Activated naive CD4-positive, alpha-beta T cell treated with anti-CD3 and anti-CD28 coated beads, Interleukin-2, amount 50 U/mL, for 72 hours (primary cell): ENCODE measurements around the gene SKAP2. TPM values are rescaled to one million over a fixed set of nuclear protein-coding genes. Genes with fewer than 3 reads are reported as not detected.

Experiments
- ATAC-seq, 2 donors: fragments of 150-1000 bp; cut with Tn5 transposase; 2 replicates each; pipeline ENCODE4 v1.10.0; 2021; ENCODE audit warnings: mild to moderate bottlenecking in 2 of 2, moderate library complexity in 2 of 2
- DNase-seq, 2 donors: peaks; one replicate each; pipeline ENCODE4 v3.0.0; 2021 to 2022; ENCODE audit warnings: low spot score in 2 of 2
- H3K27ac Mint-ChIP-seq, 2 donors: one replicate each; pipeline ENCODE4 v1.8.0; 2022; ENCODE audit warnings: mild to moderate bottlenecking in 2 of 2, mixed read lengths in 2 of 2
- H3K36me3 Mint-ChIP-seq, 2 donors: one replicate each; pipeline ENCODE4 v1.8.0; 2022; ENCODE audit warnings: mixed read lengths in 2 of 2
- H3K9me3 Mint-ChIP-seq, 2 donors: one replicate each; pipeline ENCODE4 v1.8.0; 2022; ENCODE audit warnings: mixed read lengths in 2 of 2
- total RNA-seq, 2 donors: library from RNA; stranded (reverse); gene quantifications; one replicate each; pipeline ENCODE4 v1.2.3, GENCODE V29; 2022

SKAP2 gene
- total RNA-seq, 2 donors from 2014 or later: 7.2 to 7.4 TPM

GRCh38 chr7:26690135-26690805, 174.1 kb downstream of the SKAP2 start:
- H3K36me3 Mint-ChIP-seq: no peaks in the 10 kb centered on the region
- H3K9me3 Mint-ChIP-seq: no peaks in the 10 kb centered on the region
- ATAC-seq: no peak
- no peak overlapping the region for H3K27ac Mint-ChIP-seq
- no peak for DNase-seq

DNA sequence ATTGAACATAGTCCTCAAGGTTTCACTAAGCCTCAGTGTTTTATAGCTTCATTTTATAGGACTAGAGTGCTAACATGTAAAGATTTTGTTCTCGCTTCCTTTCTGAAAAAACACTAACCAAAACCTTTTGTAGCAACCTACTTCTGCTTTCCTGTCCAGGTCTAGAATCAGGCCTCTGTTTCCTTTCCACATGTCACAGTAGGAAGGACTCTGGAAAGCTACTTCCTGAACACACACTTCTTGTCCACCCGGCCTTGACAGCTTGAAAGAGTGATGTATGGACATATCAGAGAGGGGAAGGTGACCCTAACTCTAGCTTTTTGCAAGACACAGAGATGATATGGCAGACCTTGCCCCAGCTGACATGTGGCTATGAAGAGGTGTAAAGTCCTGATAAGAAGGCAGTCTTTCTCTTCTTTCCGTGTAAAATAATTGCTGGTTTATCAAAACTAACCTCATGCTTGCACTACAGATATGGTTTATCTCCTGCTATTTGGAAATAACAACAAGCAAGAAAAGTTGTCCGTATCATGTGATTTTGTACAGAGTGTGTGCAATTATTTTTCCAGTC, 175.4 kb downstream of the SKAP2 start:
- DNase-seq (no peak), ATAC-seq (no peak)

DNA sequence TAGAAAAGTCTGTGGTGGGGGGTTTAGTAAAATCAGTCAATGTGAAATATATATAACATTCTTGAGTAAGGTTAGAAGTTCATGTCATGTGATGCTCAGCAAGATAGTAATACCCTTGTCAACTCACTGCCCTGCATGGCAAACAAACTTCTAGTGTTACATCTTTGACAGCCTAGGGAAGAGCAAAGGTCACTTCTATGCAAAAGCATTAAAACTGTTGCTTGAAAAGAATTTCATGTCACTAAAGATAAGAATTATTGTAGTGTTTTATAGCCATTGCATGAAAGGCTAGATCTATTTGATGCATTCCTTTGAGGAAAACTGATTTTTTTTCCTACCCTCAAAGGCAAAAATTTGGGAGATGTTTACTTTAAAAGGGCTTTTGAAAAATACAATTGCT, 176.0 kb downstream of the SKAP2 start:
- Mint-ChIP-seq H3K36me3 (no peaks in the 10 kb centered on the region), H3K27ac (no peak overlapping the region), H3K9me3 (no peaks in the 10 kb centered on the region)
- ATAC-seq (no peak), DNase-seq (no peak)

More for the DNA sequence above, 175.4 kb downstream of the SKAP2 start:
- Mint-ChIP-seq H3K9me3 (no peaks in the 10 kb centered on the region), H3K36me3 (no peaks in the 10 kb centered on the region), H3K27ac (no peak overlapping the region)

- Mint-ChIP-seq H3K36me3 (no peaks in the 10 kb centered on the region), H3K9me3 (no peaks in the 10 kb centered on the region), H3K27ac (no peak overlapping the region)
- DNase-seq (no peak), ATAC-seq (no peak)
These were observed 177.4 kb downstream of the SKAP2 start for GRCh38 chr7:26687032-26687431.

DNA sequence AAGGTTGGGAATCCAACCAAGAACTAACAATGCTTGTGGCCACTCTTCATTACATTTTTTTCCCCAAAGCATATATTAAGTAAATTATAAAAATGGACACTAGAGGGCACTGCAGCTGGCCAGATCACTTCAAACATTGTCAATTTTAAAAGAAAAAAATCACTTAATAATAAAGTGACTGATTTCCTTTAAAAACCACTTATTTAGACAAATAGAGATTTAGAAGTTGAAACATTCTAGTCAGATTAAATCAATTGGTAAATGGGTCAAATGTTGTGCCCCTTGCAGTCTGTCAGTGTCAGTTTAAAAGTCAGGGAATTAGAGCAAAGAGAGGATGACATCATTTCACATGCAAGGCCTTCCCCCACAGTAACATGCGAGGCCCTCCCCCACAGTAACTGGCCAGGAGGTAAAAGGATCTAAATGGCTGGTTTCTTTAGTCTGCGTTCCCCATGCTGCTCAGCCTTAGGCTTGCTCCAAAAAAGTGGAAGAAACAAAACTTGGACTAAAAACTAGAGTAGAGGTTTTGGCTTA, 177.9 kb downstream of the SKAP2 start:
- H3K27ac Mint-ChIP-seq: no peak overlapping the region
- DNase-seq: no peak
- no peak for ATAC-seq
- H3K36me3 Mint-ChIP-seq: no peaks in the 10 kb centered on the region
- no peaks in the 10 kb centered on the region for H3K9me3 Mint-ChIP-seq

- Mint-ChIP-seq H3K9me3 (no peaks in the 10 kb centered on the region), H3K27ac (no peak overlapping the region), H3K36me3 (no peaks in the 10 kb centered on the region)
- ATAC-seq (no peak), DNase-seq (no peak)
These were observed 178.8 kb downstream of the SKAP2 start for GRCh38 chr7:26685606-26686005.

DNA sequence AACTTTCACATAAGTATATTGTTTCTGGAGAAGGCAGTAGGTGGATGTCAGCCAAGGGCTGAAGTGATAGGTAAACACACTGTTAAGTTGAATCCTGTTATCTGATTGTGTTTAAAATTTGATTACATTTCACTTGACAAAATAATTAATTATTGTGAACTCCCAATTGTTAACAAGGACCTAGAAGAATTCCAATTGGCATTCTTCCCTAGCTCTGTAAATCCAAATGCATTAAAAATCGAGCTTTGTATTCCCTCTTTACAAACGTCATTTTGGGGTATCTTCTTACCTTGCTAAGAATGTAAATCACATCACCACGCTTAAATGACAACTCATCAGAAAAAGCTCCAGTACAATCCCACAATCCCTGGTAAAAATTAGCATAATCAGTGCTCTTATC, 179.9 kb downstream of the SKAP2 start:
- no peak for DNase-seq
- no peak for ATAC-seq
- H3K36me3 Mint-ChIP-seq: no peaks in the 10 kb centered on the region

DNA sequence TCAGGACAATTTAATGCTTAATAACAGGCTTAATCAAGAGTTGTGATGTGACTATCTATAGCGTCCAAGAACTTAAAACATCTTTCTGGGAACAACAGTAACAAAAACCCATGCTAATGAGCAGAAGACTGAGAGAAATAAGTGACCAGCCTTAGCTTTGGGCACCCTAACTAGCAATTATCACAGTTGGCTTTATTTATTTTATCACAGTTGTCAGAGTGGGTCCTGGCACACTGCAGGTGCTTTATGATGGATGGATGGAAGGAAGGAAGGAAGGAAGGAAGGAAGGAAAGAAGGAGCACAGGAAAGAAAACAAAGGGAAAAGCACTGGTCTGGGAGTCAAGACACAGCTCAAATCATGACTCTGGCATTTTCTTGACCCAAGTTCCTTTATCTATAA, 181.1 kb downstream of the SKAP2 start:
- no peaks in the 10 kb centered on the region for H3K9me3 Mint-ChIP-seq
- DNase-seq: no peak
- H3K36me3 Mint-ChIP-seq: no peaks in the 10 kb centered on the region
- no peak overlapping the region for H3K27ac Mint-ChIP-seq
- no peak for ATAC-seq

More for the DNA sequence above, 179.9 kb downstream of the SKAP2 start:
- no peak overlapping the region for H3K27ac Mint-ChIP-seq
- no peaks in the 10 kb centered on the region for H3K9me3 Mint-ChIP-seq

GRCh38 chr7:26681819-26682418, 182.5 kb downstream of the SKAP2 start:
- DNase-seq (no peak), ATAC-seq (no peak)
- H3K36me3 Mint-ChIP-seq: no peaks in the 10 kb centered on the region
- H3K27ac Mint-ChIP-seq: no peak overlapping the region
- H3K9me3 Mint-ChIP-seq: no peaks in the 10 kb centered on the region

DNA sequence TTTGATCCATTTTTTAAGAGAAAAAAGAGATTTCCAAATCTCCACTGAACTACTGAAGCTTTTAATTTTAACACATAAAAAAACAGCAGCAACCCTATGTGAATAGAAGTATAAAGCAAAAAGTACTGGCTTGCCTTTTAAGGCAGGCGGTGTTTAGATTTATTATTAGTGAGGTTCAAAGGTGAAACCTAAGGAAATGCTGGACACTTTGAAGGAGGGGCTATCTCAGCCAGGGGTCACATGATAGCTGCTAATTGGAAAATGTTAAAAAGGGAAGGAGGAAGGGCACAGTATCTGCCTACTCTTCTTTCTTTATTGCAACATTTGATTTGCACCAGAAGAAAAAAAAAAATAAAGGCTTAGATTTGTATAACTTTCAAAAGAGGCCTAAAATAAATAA, 183.8 kb downstream of the SKAP2 start:
- ATAC-seq: no peak
- no peak for DNase-seq
- Mint-ChIP-seq H3K27ac (no peak overlapping the region), H3K9me3 (no peaks in the 10 kb centered on the region), H3K36me3 (no peaks in the 10 kb centered on the region)

DNA sequence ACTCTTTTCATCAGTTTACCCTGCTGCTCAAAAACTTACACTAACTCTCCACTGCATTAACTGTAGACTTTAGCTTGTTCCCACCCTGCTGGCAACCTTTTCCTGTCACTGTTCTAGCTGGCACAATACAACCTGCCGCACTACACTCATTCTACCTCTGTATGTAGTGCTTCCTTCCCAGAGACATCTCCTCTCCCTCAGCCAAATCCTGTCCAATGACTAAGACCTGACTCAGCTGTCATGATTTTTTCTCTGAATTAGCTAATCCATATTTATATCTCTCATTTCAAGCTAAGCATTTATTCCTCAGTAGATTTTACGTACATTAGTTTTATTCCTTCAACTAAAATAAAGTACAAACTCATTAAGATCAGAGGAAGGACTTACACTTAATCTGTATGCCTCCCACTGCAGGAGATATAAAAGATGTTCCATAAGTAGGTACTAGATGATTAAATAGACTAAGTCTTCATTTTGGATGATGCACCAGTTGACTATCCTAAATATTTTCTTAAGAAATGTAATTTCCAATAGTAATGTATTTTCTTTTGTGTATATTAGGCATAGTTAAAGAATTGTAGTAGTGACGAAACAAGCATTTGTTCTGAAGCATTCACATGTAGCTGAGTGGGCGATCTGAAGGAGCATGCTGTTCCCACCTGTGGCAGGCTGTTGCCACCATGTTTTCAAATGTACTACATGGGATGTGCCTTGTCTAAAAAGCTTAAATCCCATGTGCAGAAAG, 189.1 kb downstream of the SKAP2 start:
- ATAC-seq (no peak), DNase-seq (no peak)
- Mint-ChIP-seq H3K27ac (no peak overlapping the region), H3K9me3 (no peaks in the 10 kb centered on the region), H3K36me3 (no peaks in the 10 kb centered on the region)

DNA sequence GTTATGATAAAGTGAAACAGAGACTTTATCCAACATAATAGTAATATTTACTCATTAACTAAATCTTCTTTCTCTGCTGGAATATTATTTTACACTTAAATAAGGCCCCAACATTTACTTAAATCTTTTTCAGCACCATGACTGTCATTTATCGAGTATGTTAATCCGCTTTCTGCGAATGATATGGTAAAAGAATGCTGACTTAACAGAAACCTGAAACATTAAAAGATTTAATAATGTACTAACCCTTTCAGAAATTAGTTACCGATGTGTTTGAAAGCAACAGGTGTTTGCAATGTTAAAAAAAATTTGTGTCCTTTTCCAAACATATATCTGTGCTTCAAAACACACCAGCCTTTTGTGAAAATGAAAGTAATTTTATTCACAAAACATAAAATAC, 190.5 kb downstream of the SKAP2 start:
- no peaks in the 10 kb centered on the region for H3K9me3 Mint-ChIP-seq
- ATAC-seq (no peak), DNase-seq (no peak)
- no peaks in the 10 kb centered on the region for H3K36me3 Mint-ChIP-seq
- H3K27ac Mint-ChIP-seq: no peak overlapping the region

GRCh38 chr7:26673271-26673670, 191.1 kb downstream of the SKAP2 start:
- no peak for DNase-seq
- H3K9me3 Mint-ChIP-seq: no peaks in the 10 kb centered on the region
- H3K27ac Mint-ChIP-seq: no peak overlapping the region

GRCh38 chr7:26670841-26671240, 193.5 kb downstream of the SKAP2 start:
- no peak overlapping the region for H3K27ac Mint-ChIP-seq
- H3K36me3 Mint-ChIP-seq: no peaks in the 10 kb centered on the region
- H3K9me3 Mint-ChIP-seq: no peaks in the 10 kb centered on the region
- no peak for DNase-seq
- ATAC-seq: no peak

More at GRCh38 chr7:26673271-26673670, 191.1 kb downstream of the SKAP2 start:
- no peaks in the 10 kb centered on the region for H3K36me3 Mint-ChIP-seq
- ATAC-seq: no peak

DNA sequence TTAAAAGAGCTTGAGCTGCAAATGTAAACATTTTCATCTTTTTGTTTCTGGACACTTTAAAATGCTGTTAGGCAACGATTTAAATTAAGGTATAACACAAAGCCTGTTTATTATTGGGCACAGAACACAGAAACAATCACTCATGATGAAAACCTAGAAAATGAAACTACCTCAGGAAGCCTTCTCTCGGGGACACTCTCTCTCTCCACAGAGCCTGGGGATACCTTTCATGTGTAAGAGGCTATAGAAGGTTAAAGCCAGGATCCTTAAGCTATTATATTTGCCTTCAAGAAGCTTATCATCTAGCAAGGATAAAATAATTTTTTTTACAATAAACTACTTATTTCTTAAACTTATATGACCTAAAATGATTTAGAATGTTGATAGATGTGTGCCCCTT, 194.1 kb downstream of the SKAP2 start:
- H3K36me3 Mint-ChIP-seq: no peaks in the 10 kb centered on the region
- no peak overlapping the region for H3K27ac Mint-ChIP-seq
- DNase-seq (no peak), ATAC-seq (no peak)
- no peaks in the 10 kb centered on the region for H3K9me3 Mint-ChIP-seq

GRCh38 chr7:26668821-26669220, 195.6 kb downstream of the SKAP2 start:
- DNase-seq (no peak), ATAC-seq (no peak)
- Mint-ChIP-seq H3K9me3 (no peaks in the 10 kb centered on the region), H3K27ac (no peak overlapping the region), H3K36me3 (no peaks in the 10 kb centered on the region)

DNA sequence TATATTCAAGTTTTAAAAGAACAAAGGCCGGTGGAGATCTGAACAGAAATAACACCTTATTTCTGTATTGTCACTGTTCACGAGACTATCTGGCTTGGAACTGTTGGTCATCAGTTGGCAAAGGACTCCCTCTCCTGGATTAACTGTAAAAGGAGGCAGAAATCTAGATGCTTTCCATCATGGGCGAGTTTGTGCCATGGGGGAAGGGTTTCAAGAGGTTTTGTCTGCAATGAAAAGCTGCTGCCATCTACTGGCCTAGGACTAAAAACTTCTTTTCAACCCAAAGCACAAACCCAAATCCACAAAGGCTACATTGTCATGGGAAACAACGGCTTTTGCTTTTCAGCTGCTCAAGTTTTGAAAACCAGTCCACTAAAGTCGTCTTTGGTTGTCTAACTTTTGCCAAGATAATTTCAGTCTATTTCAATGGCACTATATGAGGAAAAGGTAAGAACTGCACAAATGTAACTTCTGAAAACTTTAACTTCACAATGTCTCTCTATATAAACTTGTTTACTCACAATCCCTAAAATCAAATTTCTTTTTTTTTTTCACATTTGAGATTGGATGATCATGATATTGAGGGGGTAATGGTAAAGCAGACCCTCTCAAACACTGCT, 196.8 kb downstream of the SKAP2 start:
- no peak overlapping the region for H3K27ac Mint-ChIP-seq
- ATAC-seq (peak; percentile 53 to 72), DNase-seq (peak in 1 of 2 donors; percentile 55)
- no peaks in the 10 kb centered on the region for H3K36me3 Mint-ChIP-seq
- H3K9me3 Mint-ChIP-seq: no peaks in the 10 kb centered on the region
